ENCODE data around the gene SPEM1. TPM values are rescaled to one million over a fixed set of nuclear protein-coding genes. Genes with fewer than 3 reads are reported as not detected.

Gene SPEM1
- polyA plus RNA-seq, 1 donor (not counting 4 experiments of a cell fraction or from before 2014, with no cell fraction given), result not detected

- H3K27me3 ChIP-seq (ENCODE audit: control insufficient read depth, extremely low read depth, insufficient read depth, low read length), result no peaks in the 10 kb centered on the region
- peaks cover 66% of the 10 kb centered on the region for H3K4me1 ChIP-seq (ENCODE audit: control insufficient read depth, extremely low read depth, insufficient read depth, low read length)
- H3K79me2 ChIP-seq (ENCODE audit: control insufficient read depth, insufficient read depth, low read length), result peaks cover 10% of the 10 kb centered on the region
- no peaks in the 10 kb centered on the region for H3K9me3 ChIP-seq (ENCODE audit: control insufficient read depth, low read depth, low read length)
- H2AFZ ChIP-seq (ENCODE audit: control insufficient read depth, low read length), result no peak overlapping the region
- no peak overlapping the region for H3K4me3 ChIP-seq (ENCODE audit: control insufficient read depth in 2 of 3, extremely low read depth in 1 of 3, insufficient read depth in 2 of 3, low read depth in 1 of 3, low read length in 3 of 3)
- H3K4me2 ChIP-seq (ENCODE audit: control insufficient read depth, extremely low read depth, insufficient read depth, low read depth, low read length), result no peak overlapping the region
- FAIRE-seq (no peak), DNase-seq (ENCODE audit: low read depth, low spot score) (no peak)
- no peak overlapping the region for H3K9ac ChIP-seq (ENCODE audit: control insufficient read depth, extremely low read depth, insufficient read depth, low read length)
- H4K20me1 ChIP-seq (ENCODE audit: control insufficient read depth, extremely low read depth, insufficient read depth, low read length), result no peaks in the 10 kb centered on the region
- H3K27ac ChIP-seq (ENCODE audit: control insufficient read depth, insufficient read depth, low read length), result no peak overlapping the region
- H3K36me3 ChIP-seq (ENCODE audit: control insufficient read depth in 2 of 2, extremely low read depth in 1 of 2, insufficient read depth in 2 of 2, low read length in 2 of 2), result peaks cover 0 to 4% of the 10 kb centered on the region in 2 experiments
- TF ChIP-seq CTCF (optimal IDR thresholded peaks at IDR 0.05 in 1 of 3, IDR thresholded peaks at IDR 0.05 in 1 of 3, conservative IDR thresholded peaks at IDR 0.05 in 1 of 3; ENCODE audit: extremely low read depth in 1 of 3, insufficient read depth in 2 of 3, low read length in 3 of 3) (no peak), EZH2 (IDR thresholded peaks at IDR 0.05; ENCODE audit: low read length) (no peak)
- dilution Hi-C loops (cut with MboI; ENCODE audit: extremely low pct_ligation_motif_present, low sequenced_read_pairs), result no loop called here
- H3K9me1 ChIP-seq (ENCODE audit: control insufficient read depth, extremely low read depth, insufficient read depth, low read length), result peaks cover 5% of the 10 kb centered on the region
Measured at GRCh38 chr17:7442142-7442541, 22.0 kb downstream of the SPEM1 start.

GRCh38 chr17:7443499-7444485 lies 23.7 kb downstream of the SPEM1 start:
- no peaks in the 10 kb centered on the region for H3K9me3 ChIP-seq (ENCODE audit: control insufficient read depth, low read depth, low read length)
- dilution Hi-C loops (cut with MboI; ENCODE audit: extremely low pct_ligation_motif_present, low sequenced_read_pairs), result no loop called here
- no peaks in the 10 kb centered on the region for H4K20me1 ChIP-seq (ENCODE audit: control insufficient read depth, extremely low read depth, insufficient read depth, low read length)
- peak overlapping the region; percentile 55 for H3K9ac ChIP-seq (ENCODE audit: control insufficient read depth, extremely low read depth, insufficient read depth, low read length)
- no peak for DNase-seq (ENCODE audit: low read depth, low spot score)
- peak overlapping the region in 2 of 3 experiments; percentile 2 to 18 for H3K4me3 ChIP-seq (ENCODE audit: control insufficient read depth in 2 of 3, extremely low read depth in 1 of 3, insufficient read depth in 2 of 3, low read depth in 1 of 3, low read length in 3 of 3)
- H3K27me3 ChIP-seq (ENCODE audit: control insufficient read depth, extremely low read depth, insufficient read depth, low read length), result no peaks in the 10 kb centered on the region
- peaks cover 54% of the 10 kb centered on the region for H3K4me1 ChIP-seq (ENCODE audit: control insufficient read depth, extremely low read depth, insufficient read depth, low read length)
- peak overlapping the region; percentile 74 for H3K27ac ChIP-seq (ENCODE audit: control insufficient read depth, insufficient read depth, low read length)
- TF ChIP-seq EZH2 (IDR thresholded peaks at IDR 0.05; ENCODE audit: low read length), result no peak
- no peak for TF ChIP-seq CTCF (optimal IDR thresholded peaks at IDR 0.05 in 1 of 3, IDR thresholded peaks at IDR 0.05 in 1 of 3, conservative IDR thresholded peaks at IDR 0.05 in 1 of 3; ENCODE audit: extremely low read depth in 1 of 3, insufficient read depth in 2 of 3, low read length in 3 of 3)
- peak; percentile 87 for FAIRE-seq
- H3K4me2 ChIP-seq (ENCODE audit: control insufficient read depth, extremely low read depth, insufficient read depth, low read depth, low read length), result peak overlapping the region; percentile 77
- peaks cover 5% of the 10 kb centered on the region for H3K9me1 ChIP-seq (ENCODE audit: control insufficient read depth, extremely low read depth, insufficient read depth, low read length)
- peaks cover 3 to 8% of the 10 kb centered on the region in 2 experiments for H3K36me3 ChIP-seq (ENCODE audit: control insufficient read depth in 2 of 2, extremely low read depth in 1 of 2, insufficient read depth in 2 of 2, low read length in 2 of 2)
- H3K79me2 ChIP-seq (ENCODE audit: control insufficient read depth, insufficient read depth, low read length), result peaks cover 4% of the 10 kb centered on the region
- no peak overlapping the region for H2AFZ ChIP-seq (ENCODE audit: control insufficient read depth, low read length)

Data from keratinocyte (primary cell).